Gastrocnemius medialis (tissue), 4 donors: ENCODE data around the gene CAPN5.

ENCODE experiments used
- POLR2A ChIP-seq, 2 donors: fragments of 450-650 bp; IDR thresholded peaks; one replicate each; pipeline ENCODE4 v1.6.1; 2017; ENCODE audit warnings: antibody characterized with exemption in 2 of 2, mild to moderate bottlenecking in 2 of 2, moderate library complexity in 2 of 2
- TF ChIP-seq, protein P1 (sequence below), 5 experiments: fragments of 450-650 bp in 3 of 5; fragments of 200-600 bp in 2 of 5; sonication (generic) in 2 of 5; IDR thresholded peaks in 4 of 5; conservative IDR thresholded peaks in 1 of 5; 1 replicate in 4 of 5; 2 replicates in 1 of 5; pipeline ENCODE4 v1.5.1; 2016 to 2019; ENCODE audit warnings: antibody characterized with exemption in 5 of 5, mild to moderate bottlenecking in 3 of 5, moderate library complexity in 3 of 5

GRCh38 chr11:77100166-77101042, 33.6 kb downstream of the CAPN5 start:
- TF ChIP-seq, protein P1, sequence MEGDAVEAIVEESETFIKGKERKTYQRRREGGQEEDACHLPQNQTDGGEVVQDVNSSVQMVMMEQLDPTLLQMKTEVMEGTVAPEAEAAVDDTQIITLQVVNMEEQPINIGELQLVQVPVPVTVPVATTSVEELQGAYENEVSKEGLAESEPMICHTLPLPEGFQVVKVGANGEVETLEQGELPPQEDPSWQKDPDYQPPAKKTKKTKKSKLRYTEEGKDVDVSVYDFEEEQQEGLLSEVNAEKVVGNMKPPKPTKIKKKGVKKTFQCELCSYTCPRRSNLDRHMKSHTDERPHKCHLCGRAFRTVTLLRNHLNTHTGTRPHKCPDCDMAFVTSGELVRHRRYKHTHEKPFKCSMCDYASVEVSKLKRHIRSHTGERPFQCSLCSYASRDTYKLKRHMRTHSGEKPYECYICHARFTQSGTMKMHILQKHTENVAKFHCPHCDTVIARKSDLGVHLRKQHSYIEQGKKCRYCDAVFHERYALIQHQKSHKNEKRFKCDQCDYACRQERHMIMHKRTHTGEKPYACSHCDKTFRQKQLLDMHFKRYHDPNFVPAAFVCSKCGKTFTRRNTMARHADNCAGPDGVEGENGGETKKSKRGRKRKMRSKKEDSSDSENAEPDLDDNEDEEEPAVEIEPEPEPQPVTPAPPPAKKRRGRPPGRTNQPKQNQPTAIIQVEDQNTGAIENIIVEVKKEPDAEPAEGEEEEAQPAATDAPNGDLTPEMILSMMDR (IDR thresholded peaks at IDR 0.05 in 4 of 5, conservative IDR thresholded peaks at IDR 0.05 in 1 of 5), result no peak
- no peak for TF ChIP-seq POLR2A (IDR thresholded peaks at IDR 0.05)
